Activated naive CD8-positive, alpha-beta T cell treated with anti-CD3 and anti-CD28 coated beads for 36 hours (primary cell): Measurements from ENCODE around the gene ZDHHC17. TPM values are rescaled to one million over a fixed set of nuclear protein-coding genes. Genes with fewer than 3 reads are reported as not detected.

Experiments used
- DNase-seq: peaks from one replicate; pipeline ENCODE4 v3.0.0; 2021
- H3K27ac Mint-ChIP-seq: one replicate; pipeline ENCODE4 v1.8.0; 2022; ENCODE audit warnings: mild to moderate bottlenecking, moderate library complexity, mixed read lengths
- H3K27me3 Mint-ChIP-seq: one replicate; pipeline ENCODE4 v1.8.0; 2022; ENCODE audit warnings: mild to moderate bottlenecking, mixed read lengths
- H3K36me3 Mint-ChIP-seq: one replicate; pipeline ENCODE4 v1.8.0; 2021; ENCODE audit warnings: mild to moderate bottlenecking, mixed read lengths
- H3K4me1 Mint-ChIP-seq: one replicate; pipeline ENCODE4 v1.8.0; 2021; ENCODE audit warnings: mixed read lengths
- H3K4me3 Mint-ChIP-seq: one replicate; pipeline ENCODE4 v1.8.0; 2022; ENCODE audit warnings: mild to moderate bottlenecking, moderate library complexity, mixed read lengths
- H3K9me3 Mint-ChIP-seq: one replicate; pipeline ENCODE4 v1.8.0; 2022; ENCODE audit warnings: mixed read lengths
- total RNA-seq, 2 experiments: library from RNA; stranded (reverse); gene quantifications; one replicate each; pipeline ENCODE4 v1.2.3, GENCODE V29; 2021

ZDHHC17 gene
- total RNA-seq, 2 experiments from 2014 or later, result 17.2 to 19.2 TPM

DNA sequence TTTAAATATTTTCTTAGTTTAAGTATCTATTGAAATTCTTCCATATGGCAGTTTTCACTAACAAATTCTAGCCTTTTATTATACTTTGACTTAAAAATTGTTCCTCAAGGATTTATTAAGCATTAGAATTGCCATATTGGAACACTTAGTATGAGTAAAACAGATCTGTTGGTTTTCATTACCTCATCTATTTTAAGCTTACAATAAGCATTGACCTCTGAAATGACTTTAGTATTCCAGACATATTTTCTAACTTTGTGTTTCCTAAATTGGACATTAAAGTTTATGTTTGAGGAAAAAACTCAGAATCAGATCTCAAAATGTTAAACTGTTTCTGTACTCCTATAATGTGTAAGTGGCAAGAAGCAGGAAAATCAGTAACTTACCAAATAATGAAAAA lies 66.5 kb downstream of the ZDHHC17 start:
- H3K9me3 Mint-ChIP-seq, result no peaks in the 10 kb centered on the region
- H3K27me3 Mint-ChIP-seq, result no peaks in the 10 kb centered on the region
- peaks cover 40% of the 10 kb centered on the region for H3K36me3 Mint-ChIP-seq
- no peak for DNase-seq
- no peak overlapping the region for H3K27ac Mint-ChIP-seq
- H3K4me3 Mint-ChIP-seq, result no peak overlapping the region
- H3K4me1 Mint-ChIP-seq, result no peaks in the 10 kb centered on the region

DNA sequence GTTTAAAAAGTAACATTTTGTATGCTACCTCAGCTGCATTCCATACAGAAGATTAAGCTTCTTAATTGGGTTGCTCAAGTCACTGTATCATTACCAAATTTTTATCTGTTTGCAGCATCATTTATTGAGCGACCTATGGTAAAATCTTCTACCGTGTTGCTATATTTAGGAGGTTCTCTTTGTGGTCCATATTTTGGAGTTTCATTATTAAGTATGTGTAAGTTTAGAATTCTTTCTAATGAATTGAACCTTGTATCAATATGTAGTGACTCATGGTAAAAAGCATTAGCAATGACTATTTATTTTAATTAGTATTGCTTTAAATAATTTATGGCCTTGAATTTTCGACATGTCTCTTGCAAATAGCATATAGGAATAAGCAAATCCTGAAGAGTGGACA lies 72.7 kb downstream of the ZDHHC17 start:
- Mint-ChIP-seq H3K27ac (no peak overlapping the region), H3K4me3 (no peak overlapping the region), H3K27me3 (no peaks in the 10 kb centered on the region), H3K9me3 (no peaks in the 10 kb centered on the region), H3K4me1 (no peaks in the 10 kb centered on the region), H3K36me3 (peaks cover 9% of the 10 kb centered on the region)
- DNase-seq, result no peak

DNA sequence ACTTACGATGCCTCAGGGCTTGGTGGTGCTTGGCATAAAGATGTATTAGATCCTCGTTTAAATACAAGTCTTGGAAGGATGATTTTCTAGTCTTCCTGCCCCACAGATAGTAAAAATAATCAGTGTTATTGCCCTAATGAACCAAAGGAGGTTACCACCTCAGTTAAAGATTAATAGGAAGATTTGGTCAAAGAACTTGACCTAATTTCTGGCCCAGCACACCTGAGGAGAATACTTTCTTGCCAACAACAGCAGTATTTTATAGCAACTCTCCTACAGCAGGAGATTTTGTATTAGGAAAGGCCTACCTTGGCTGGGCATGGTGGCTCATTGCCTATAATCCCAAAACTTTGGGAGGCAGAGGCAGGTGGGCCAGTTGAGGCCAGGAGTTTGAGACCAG lies 83.3 kb downstream of the ZDHHC17 start:
- Mint-ChIP-seq H3K4me1 (no peaks in the 10 kb centered on the region), H3K27me3 (no peaks in the 10 kb centered on the region), H3K9me3 (no peaks in the 10 kb centered on the region), H3K27ac (no peak overlapping the region), H3K36me3 (peaks cover 19% of the 10 kb centered on the region), H3K4me3 (no peak overlapping the region)
- no peak for DNase-seq

DNA sequence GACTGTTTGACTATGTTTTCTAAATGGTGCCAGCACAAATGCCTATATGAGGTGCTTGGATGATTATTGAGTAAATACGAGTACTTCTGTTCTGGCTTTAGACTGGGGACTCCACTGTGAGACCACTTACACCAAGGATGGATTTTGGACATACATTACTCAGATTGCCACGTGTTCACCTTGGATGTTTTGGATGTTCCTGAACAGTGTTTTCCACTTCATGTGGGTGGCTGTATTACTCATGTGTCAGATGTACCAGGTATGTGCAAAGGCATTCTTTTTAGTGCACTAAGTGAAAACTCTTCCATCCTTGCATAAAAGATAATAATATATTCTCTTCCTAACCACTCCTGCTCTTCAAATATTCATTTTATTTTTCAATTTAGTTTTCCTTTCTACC lies 84.2 kb downstream of the ZDHHC17 start:
- no peaks in the 10 kb centered on the region for H3K27me3 Mint-ChIP-seq
- no peak overlapping the region for H3K27ac Mint-ChIP-seq
- H3K4me1 Mint-ChIP-seq, result no peaks in the 10 kb centered on the region
- peaks cover 24% of the 10 kb centered on the region for H3K36me3 Mint-ChIP-seq
- DNase-seq, result no peak
- H3K4me3 Mint-ChIP-seq, result no peak overlapping the region
- H3K9me3 Mint-ChIP-seq, result peaks cover 2% of the 10 kb centered on the region

DNA sequence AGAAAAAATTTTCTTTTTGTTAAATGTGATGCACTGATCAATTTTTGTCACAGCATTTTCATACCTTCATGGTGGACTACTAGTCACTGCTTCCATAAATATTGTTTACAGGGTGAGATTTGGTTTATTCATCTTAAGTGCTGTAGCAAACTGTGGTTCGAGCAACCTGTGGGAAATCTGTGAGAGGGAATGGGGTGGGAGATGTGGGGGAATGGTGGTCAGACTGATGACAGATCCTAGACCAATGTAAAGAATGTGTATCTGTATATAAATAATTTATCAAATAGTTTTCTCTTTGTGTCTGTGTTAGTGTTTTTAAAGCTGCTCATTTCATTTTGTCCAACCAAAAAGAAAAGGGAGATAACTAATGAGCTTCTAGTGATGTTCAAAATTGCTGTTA lies 88.2 kb downstream of the ZDHHC17 start:
- Mint-ChIP-seq H3K36me3 (peaks cover 43% of the 10 kb centered on the region), H3K4me3 (no peak overlapping the region), H3K27ac (no peak overlapping the region), H3K4me1 (no peaks in the 10 kb centered on the region), H3K27me3 (no peaks in the 10 kb centered on the region), H3K9me3 (peaks cover 11% of the 10 kb centered on the region)
- no peak for DNase-seq

DNA sequence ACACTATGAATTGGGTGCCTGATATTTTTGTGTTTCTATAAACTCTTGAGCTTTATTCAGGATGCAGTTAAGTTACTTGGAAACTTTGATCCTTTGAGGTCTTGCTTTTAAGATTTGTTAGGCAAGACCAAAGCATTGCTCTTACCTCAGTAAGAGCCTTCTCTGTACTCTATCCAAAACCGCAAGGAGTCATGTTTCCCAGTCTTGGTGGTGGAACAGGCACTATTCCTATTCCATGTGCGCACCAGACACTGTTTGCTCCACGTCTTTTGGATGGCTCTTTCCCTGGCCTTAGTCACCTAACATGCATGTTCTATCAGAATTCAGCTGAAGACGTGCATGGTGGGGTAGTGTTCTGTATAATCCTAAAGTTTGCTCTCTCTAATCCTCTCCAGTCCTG lies 91.4 kb downstream of the ZDHHC17 start:
- no peaks in the 10 kb centered on the region for H3K4me1 Mint-ChIP-seq
- DNase-seq, result no peak
- no peak overlapping the region for H3K27ac Mint-ChIP-seq
- H3K4me3 Mint-ChIP-seq, result no peak overlapping the region
- H3K27me3 Mint-ChIP-seq, result no peaks in the 10 kb centered on the region
- H3K9me3 Mint-ChIP-seq, result peaks cover 11% of the 10 kb centered on the region
- H3K36me3 Mint-ChIP-seq, result peaks cover 37% of the 10 kb centered on the region

DNA sequence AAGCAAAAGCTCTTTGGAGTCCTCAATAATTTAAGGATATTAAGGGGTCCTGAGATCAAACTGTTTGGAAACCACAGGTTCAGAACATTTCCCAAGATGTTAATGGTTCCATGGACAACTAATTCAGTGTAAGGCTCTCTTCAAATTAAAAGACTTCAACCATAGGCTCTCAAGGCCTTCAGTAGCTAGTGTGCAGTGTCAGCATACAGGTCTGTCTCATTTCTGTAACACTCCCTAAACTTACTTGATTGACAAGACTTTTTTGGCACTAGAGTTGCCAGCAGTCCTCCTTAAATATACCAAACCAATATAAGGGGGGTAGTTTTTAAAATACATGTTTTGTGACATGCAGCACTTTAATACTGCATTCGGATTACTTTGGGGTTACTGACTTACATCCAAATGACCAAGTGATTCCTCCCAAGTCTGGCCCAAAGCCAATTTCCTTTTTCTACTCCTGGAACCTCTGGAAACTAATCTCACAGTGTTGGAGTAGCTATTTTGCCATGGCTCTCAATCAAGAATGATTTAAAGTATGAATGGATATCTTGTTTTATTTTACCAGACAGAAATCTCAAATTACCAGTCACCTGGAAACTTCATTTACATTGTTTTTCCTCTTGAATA lies 92.2 kb downstream of the ZDHHC17 start:
- Mint-ChIP-seq H3K36me3 (peaks cover 34% of the 10 kb centered on the region), H3K9me3 (peaks cover 11% of the 10 kb centered on the region)

DNA sequence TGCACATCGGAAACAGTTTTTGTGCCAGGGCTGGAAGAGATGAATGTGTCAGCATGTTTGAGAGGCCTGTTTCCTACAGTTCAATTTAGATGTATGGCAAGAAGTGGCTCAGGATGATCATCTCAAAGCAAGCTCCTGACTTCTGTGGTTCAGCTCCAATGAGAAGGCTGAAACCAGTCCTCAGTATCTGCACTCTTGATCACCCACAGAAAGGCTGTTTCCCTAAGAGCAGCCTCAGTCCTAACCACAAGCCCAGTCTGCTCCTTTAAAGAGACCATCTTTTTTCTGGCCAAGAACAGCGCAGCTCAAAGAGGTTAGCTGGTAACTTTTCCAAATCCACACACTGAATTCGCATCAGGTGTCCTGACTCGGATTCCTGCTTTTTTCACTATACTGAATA lies 95.7 kb downstream of the ZDHHC17 start:
- no peaks in the 10 kb centered on the region for H3K4me1 Mint-ChIP-seq

More for the DNA sequence above, 92.2 kb downstream of the ZDHHC17 start:
- DNase-seq, result no peak
- Mint-ChIP-seq H3K4me3 (no peak overlapping the region), H3K27ac (no peak overlapping the region), H3K4me1 (no peaks in the 10 kb centered on the region), H3K27me3 (no peaks in the 10 kb centered on the region)

DNA sequence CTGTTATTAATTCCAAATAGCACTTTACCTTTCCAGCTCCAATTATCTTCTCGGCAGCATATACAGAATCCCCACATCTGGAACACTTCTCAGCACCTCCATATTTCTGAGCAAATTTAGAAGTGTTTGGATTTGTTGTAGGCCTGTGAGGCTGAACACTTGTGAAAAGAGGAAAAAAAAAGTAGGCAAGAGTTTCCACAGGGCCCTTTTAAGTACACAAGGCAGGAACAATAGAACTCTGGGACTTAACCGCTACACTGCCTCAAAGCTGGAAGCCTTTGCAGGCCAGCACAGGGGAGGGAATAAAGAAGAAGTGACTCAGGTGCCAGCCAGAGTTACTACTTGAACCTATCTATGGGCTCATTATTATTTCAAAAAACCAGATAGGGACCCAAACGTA lies 96.3 kb downstream of the ZDHHC17 start:
- Mint-ChIP-seq H3K27ac (no peak overlapping the region), H3K4me3 (no peak overlapping the region), H3K4me1 (peaks cover 3% of the 10 kb centered on the region), H3K27me3 (no peaks in the 10 kb centered on the region), H3K9me3 (peaks cover 4% of the 10 kb centered on the region), H3K36me3 (peaks cover 16% of the 10 kb centered on the region)
- no peak for DNase-seq

More for the DNA sequence above, 95.7 kb downstream of the ZDHHC17 start:
- H3K27ac Mint-ChIP-seq, result no peak overlapping the region
- H3K27me3 Mint-ChIP-seq, result no peaks in the 10 kb centered on the region
- no peak for DNase-seq
- H3K36me3 Mint-ChIP-seq, result peaks cover 22% of the 10 kb centered on the region
- peaks cover 8% of the 10 kb centered on the region for H3K9me3 Mint-ChIP-seq
- no peak overlapping the region for H3K4me3 Mint-ChIP-seq

DNA sequence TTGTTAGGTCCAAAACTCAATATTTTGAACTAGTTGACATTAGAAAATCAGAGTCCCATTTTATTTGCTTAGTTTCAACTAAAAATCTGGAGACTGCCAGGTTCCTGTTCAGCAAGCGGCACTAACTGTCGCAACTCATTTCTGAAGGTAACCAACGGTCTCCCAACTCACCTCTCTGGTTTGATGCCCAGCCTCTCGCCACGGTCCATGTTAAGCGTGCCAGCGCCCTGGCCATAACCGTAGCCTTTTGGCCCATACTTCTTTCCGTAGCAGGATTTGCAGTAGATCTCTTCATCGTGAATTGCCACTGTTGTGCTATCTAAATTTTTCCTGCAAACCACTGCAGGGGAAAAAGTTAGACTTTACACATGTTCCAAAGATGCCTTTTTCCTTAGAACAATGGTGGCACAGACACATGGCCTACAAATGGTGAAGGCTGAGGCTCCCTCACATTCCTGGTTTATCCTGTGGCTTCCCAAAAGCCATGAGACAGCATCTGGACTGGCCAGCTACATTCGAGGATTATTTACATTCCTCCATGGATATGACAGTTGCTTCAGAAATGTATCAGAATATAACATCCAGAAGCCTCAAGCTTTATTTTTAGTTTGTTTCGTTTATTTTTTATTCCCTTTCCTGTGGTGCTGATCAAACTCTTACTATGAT lies 99.2 kb downstream of the ZDHHC17 start:
- Mint-ChIP-seq H3K36me3 (peaks cover 1% of the 10 kb centered on the region), H3K4me1 (peaks cover 3% of the 10 kb centered on the region), H3K9me3 (no peaks in the 10 kb centered on the region), H3K27me3 (peaks cover 18% of the 10 kb centered on the region), H3K4me3 (no peak overlapping the region), H3K27ac (no peak overlapping the region)
- DNase-seq, result no peak

DNA sequence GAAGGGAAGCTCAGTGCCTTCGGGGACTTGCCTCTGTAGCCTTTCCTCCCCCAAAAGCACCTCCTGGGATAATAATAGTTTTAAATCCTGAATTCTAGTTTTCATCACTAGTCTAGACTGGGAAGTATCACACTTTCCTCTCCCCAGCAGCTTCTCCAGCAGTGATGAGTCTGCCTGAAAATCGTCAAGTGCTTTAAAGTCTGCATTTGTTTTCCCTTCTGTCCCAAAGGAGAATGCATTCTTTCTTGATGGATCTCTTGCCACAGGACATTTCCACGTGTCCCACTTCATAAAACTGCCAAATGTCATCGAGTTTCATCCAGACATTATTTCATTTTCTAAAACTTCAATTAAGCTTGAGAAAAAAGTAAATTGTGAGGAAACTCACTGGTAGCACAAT lies 99.9 kb downstream of the ZDHHC17 start:
- Mint-ChIP-seq H3K27me3 (peaks cover 21% of the 10 kb centered on the region), H3K4me3 (no peak overlapping the region), H3K27ac (no peak overlapping the region), H3K9me3 (no peaks in the 10 kb centered on the region), H3K36me3 (peaks cover 1% of the 10 kb centered on the region), H3K4me1 (peaks cover 3% of the 10 kb centered on the region)
- DNase-seq, result no peak

DNA sequence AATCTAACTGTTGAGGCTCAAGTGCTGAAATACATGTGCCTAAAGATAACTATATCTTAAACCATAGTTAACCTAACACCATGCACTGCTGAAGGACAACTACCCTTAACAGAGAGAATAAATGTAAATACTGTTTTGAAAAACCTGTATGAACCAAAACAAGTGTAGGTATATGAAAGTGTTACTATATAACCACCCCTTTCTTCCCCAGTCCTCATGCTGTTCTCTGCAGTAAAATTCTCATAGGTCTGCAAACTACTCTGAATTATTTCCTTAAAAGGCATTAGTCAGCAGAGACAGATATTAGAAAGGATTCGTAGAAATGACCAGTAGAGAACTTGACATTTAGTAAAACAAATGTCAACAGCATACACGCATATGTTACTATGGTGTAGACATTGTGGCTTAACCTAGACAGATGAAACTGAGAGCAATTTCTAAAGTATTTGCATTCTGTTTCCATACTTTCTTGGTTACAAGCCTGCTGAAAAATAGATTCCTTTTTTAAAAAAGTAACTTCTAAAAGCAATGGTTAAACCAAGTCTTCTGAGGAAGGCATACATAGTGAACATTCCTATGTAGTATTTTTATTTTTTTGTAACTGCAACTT lies 101.0 kb downstream of the ZDHHC17 start:
- Mint-ChIP-seq H3K27ac (no peak overlapping the region), H3K4me1 (peaks cover 3% of the 10 kb centered on the region), H3K4me3 (no peak overlapping the region), H3K9me3 (no peaks in the 10 kb centered on the region), H3K27me3 (peaks cover 30% of the 10 kb centered on the region), H3K36me3 (peaks cover 1% of the 10 kb centered on the region)
- no peak for DNase-seq

DNA sequence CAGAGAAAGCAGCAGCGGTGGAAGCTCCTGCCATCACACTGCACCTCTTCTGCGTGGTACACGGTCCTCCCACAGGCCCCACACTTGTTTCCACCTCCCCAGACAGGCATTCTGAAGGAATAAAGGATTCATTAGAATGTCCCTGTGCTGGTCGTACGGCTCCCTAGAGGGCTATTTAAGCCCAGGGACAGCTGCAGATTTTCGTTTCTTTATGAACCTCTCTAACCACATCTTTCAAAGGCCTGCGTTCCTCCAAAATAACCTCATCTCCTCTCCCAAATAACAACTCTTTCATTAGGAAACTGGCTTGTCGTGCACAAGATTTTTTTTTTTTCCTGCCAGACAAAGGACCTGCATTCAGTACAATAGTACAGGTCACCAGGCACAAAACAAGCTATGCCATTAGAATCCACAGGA lies 102.2 kb downstream of the ZDHHC17 start:
- H3K9me3 Mint-ChIP-seq, result no peaks in the 10 kb centered on the region
- H3K27ac Mint-ChIP-seq, result no peak overlapping the region
- peaks cover 1% of the 10 kb centered on the region for H3K36me3 Mint-ChIP-seq
- no peak overlapping the region for H3K4me3 Mint-ChIP-seq
- peaks cover 34% of the 10 kb centered on the region for H3K27me3 Mint-ChIP-seq
- no peak for DNase-seq
- peaks cover 3% of the 10 kb centered on the region for H3K4me1 Mint-ChIP-seq

DNA sequence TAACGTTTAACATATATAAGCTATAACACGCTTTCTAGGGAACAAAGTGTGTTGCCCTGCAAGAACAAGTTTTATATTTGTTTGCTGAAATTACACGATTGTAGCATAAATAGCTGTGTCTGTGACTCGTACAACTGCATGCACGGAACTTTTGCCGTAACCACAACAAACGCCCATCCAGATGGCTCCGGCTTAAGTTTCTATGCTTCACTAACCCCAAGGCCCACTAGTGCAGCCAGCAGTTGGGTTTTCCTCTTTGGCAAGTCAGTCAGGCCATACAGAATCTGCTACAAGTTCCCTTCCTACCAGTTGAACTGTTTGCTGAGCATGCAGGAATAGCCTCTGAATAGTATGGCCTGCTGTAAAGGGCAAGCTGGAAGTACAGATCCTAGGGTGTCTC lies 102.8 kb downstream of the ZDHHC17 start:
- Mint-ChIP-seq H3K4me3 (no peak overlapping the region), H3K36me3 (peaks cover 1% of the 10 kb centered on the region), H3K4me1 (peaks cover 3% of the 10 kb centered on the region), H3K9me3 (no peaks in the 10 kb centered on the region), H3K27ac (no peak overlapping the region), H3K27me3 (peaks cover 35% of the 10 kb centered on the region)
- no peak for DNase-seq

DNA sequence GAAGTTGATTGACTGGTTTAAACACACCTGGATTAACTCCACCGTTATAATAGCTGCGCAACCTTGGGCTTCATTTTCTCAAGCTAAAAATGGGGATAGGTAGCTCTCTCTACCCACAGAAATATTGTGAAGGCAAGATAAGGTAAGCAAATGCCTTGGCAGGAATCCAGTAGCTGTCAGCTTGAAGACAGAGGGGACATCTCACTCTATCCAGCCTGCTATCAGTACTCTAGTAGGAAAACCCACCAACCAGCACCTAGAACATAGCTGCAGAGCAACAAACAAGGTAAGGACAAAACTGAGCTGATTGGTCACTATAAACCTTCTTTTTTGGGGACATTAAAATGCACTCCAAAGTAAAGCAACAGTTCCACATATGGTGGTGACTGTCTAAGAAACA lies 107.2 kb downstream of the ZDHHC17 start:
- H3K4me3 Mint-ChIP-seq, result no peak overlapping the region

DNA sequence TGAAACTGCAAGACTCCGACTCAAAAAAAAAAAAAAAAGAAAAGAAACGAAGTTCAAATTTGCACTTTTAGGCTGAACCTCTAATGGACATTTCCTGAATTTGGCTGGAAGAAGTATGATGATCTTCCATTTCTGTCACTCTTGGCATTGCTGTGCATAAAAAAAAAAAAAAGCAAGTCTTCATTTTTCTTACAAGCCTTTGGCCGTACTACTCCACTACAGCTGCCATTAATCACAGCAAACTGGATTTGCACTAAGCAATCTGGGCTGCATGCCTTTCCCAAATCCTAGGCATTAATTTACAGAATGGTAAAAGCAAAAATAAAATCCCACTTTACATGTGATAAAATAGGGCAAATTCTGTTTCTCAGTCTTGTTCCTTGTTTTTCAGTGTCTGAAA lies 107.8 kb downstream of the ZDHHC17 start:
- Mint-ChIP-seq H3K4me3 (no peak overlapping the region), H3K36me3 (no peaks in the 10 kb centered on the region), H3K9me3 (no peaks in the 10 kb centered on the region), H3K27me3 (peaks cover 35% of the 10 kb centered on the region), H3K4me1 (no peaks in the 10 kb centered on the region), H3K27ac (no peak overlapping the region)
- DNase-seq, result no peak

More for the DNA sequence above, 107.2 kb downstream of the ZDHHC17 start:
- Mint-ChIP-seq H3K9me3 (no peaks in the 10 kb centered on the region), H3K4me1 (no peaks in the 10 kb centered on the region), H3K36me3 (no peaks in the 10 kb centered on the region), H3K27ac (no peak overlapping the region), H3K27me3 (peaks cover 35% of the 10 kb centered on the region)
- no peak for DNase-seq
